ENCODE data around the gene GORASP2. TPM values are rescaled to one million over a fixed set of nuclear protein-coding genes. Genes with fewer than 3 reads are reported as not detected.

The GORASP2 gene
- total and polyA plus RNA-seq, 2 of the 8 experiments (the other 6 are each of a cell fraction or from before 2014, with no cell fraction given), result 86.8 to 214 TPM

GRCh38 chr2:171008550-171009205, 79.6 kb downstream of the GORASP2 start (continued):
- TF ChIP-seq PHF8 (conservative IDR thresholded peaks at IDR 0.05; ENCODE audit: low read depth, low read length) (no peak), HDAC6 (IDR thresholded peaks at IDR 0.05; ENCODE audit: low read depth, low read length) (no peak)

All from H1 (cell line).